ENCODE results near the gene G2E3. TPM values are rescaled to one million over a fixed set of nuclear protein-coding genes. Genes with fewer than 3 reads are reported as not detected.

The G2E3 gene
- polyA plus RNA-seq, 1 experiment, result 21.7 TPM

DNA sequence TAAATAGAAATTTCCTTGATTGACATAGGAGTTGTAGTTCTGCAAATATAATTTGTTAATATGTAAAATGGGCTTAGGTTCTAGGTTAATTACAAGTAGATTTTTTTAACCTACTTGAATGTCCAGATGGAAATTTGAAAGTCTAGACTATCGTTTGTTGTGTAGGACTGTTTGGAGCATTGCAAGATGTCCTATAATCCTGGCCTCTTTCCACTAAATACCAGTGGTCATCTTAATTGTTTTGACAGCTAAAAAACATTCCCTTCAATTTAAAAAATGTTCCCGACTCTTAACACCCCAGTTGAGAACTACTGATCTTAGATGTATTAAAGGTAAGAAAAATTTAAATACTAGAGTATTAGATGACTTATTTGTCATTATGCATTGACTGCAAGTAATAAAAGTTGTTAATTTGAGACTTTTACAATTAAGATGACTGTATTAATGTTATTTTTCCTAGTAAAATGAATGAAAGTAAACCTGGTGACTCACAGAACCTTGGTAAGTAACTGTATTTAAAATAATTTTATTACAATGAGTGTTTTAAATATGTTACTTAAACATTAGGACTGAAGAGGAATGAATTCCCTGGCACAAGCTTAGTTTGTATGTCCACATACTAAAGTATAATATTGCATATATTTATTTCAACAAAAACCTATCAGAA, 21.8 kb downstream of the G2E3 start:
- H3K9me3 ChIP-seq (ENCODE audit: control insufficient read depth, insufficient read depth, low read length), result no peaks in the 10 kb centered on the region
- no peak for DNase-seq (ENCODE audit: low read depth, low spot score)
- no peaks in the 10 kb centered on the region for H3K27me3 ChIP-seq (ENCODE audit: control insufficient read depth, insufficient read depth, low read length)
- TF ChIP-seq, protein P1, sequence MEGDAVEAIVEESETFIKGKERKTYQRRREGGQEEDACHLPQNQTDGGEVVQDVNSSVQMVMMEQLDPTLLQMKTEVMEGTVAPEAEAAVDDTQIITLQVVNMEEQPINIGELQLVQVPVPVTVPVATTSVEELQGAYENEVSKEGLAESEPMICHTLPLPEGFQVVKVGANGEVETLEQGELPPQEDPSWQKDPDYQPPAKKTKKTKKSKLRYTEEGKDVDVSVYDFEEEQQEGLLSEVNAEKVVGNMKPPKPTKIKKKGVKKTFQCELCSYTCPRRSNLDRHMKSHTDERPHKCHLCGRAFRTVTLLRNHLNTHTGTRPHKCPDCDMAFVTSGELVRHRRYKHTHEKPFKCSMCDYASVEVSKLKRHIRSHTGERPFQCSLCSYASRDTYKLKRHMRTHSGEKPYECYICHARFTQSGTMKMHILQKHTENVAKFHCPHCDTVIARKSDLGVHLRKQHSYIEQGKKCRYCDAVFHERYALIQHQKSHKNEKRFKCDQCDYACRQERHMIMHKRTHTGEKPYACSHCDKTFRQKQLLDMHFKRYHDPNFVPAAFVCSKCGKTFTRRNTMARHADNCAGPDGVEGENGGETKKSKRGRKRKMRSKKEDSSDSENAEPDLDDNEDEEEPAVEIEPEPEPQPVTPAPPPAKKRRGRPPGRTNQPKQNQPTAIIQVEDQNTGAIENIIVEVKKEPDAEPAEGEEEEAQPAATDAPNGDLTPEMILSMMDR (IDR thresholded peaks at IDR 0.05; ENCODE audit: low read depth, low read length), result no peak
- ChIA-PET CTCF (no interaction called here), POLR2A (no interaction called here)
- H3K4me3 ChIP-seq (ENCODE audit: low read depth, low read length), result no peak overlapping the region
- H3K27ac ChIP-seq (ENCODE audit: low read depth, low read length), result no peak overlapping the region

DNA sequence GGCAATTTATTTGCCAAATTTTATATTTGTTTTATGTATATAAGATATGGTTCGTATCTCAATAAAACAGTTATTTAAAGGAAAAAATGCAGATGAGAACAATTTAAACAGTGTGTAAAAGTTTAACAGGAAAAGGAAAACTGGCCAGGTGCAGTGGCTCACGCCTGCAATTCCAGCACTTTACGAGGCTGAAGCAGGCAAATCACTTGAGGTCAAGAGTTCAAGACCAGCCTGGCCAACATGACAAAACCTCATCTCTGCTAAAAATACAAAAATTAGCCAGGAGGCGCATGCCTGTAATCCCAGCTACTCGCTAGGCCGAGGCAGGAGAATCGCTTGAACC, 22.3 kb downstream of the G2E3 start:
- Histone ChIP-seq H3K9me3 (ENCODE audit: control insufficient read depth, insufficient read depth, low read length) (no peaks in the 10 kb centered on the region), H3K4me3 (ENCODE audit: low read depth, low read length) (no peak overlapping the region), H3K27me3 (ENCODE audit: control insufficient read depth, insufficient read depth, low read length) (no peaks in the 10 kb centered on the region), H3K27ac (ENCODE audit: low read depth, low read length) (no peak overlapping the region)
- CTCF ChIA-PET, result no interaction called here
- no peak for DNase-seq (ENCODE audit: low read depth, low spot score)
- POLR2A ChIA-PET, result no interaction called here
- TF ChIP-seq, protein P1 (IDR thresholded peaks at IDR 0.05; ENCODE audit: low read depth, low read length), result no peak

DNA sequence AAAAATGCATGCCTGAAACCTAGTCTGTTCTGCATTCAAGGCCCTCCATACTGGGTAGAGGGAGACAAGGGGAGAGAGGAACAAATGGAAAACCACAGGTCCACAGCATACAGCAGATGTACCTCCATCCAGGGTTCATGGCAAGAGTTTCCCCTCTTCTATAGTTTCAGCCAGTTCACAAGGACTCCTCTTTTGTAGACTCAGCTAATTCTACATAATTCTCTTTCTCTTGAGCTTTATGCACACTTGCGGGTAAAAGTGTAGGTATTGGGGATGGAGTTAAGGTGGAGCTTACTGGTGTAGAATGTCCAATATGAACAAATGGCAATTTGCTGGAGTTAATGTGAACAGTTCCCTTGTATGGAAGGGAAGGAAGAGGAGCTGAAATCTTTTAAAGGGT, 23.4 kb downstream of the G2E3 start:
- no peaks in the 10 kb centered on the region for H3K9me3 ChIP-seq (ENCODE audit: control insufficient read depth, insufficient read depth, low read length)
- no peaks in the 10 kb centered on the region for H3K27me3 ChIP-seq (ENCODE audit: control insufficient read depth, insufficient read depth, low read length)
- H3K27ac ChIP-seq (ENCODE audit: low read depth, low read length), result no peak overlapping the region
- ChIA-PET POLR2A (no interaction called here), CTCF (interaction anchor here (0.6 kb wide), 1 partner anchor 98 kb away, joined by 4 read pairs; no protein-coding TSS in a partner anchor)
- no peak overlapping the region for H3K4me3 ChIP-seq (ENCODE audit: low read depth, low read length)
- TF ChIP-seq, protein P1 (IDR thresholded peaks at IDR 0.05; ENCODE audit: low read depth, low read length), result no peak
- no peak for DNase-seq (ENCODE audit: low read depth, low spot score)

DNA sequence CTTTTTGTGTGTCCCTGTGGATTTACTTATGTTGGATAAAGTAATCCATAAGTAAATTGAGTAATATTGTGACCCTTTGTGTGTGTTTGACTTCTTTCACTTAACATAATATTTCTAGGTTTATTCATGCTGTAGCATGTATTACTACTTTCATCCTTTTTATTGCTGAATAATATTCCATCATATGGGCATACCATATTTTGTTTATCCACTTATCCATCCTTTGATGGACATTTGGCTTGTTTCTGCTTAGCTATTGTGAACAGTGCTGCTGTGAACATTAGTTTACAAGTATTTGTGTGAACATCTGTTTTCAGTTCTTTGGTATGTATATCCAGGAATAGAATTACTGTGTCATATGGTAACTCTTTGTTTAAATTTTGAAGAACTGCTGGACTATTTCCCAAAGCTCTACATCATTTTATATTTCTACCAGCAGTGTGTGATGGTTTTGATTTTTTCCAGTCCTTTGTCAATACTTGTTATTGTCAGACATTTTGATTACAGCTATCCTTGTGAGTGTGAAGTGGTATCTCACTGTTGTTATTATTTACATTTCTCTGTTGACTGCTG, 25.2 kb downstream of the G2E3 start:
- no peak for DNase-seq (ENCODE audit: low read depth, low spot score)

DNA sequence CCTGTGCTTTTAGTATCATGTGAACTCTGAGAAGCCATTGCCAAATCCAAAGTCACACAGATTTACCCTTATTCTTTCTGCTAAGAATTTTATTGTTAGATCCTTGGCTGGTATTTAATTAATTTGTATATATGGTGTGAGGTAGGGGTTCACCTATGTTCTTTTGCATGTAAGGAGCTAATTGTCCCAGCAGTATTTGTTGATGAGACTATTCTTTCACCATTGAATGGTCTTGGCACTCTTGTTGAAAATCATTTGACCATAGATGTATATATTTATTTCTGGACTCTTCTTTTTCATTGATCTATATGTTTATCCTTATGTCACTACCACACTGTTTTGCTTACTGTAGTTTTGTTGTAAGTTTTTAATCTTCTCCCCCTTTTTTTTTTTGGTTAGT, 26.2 kb downstream of the G2E3 start:
- ChIA-PET POLR2A (no interaction called here), CTCF (no interaction called here)
- H3K27me3 ChIP-seq (ENCODE audit: control insufficient read depth, insufficient read depth, low read length), result no peaks in the 10 kb centered on the region
- DNase-seq (ENCODE audit: low read depth, low spot score), result no peak
- TF ChIP-seq, protein P1 (IDR thresholded peaks at IDR 0.05; ENCODE audit: low read depth, low read length), result no peak
- no peak overlapping the region for H3K4me3 ChIP-seq (ENCODE audit: low read depth, low read length)
- no peaks in the 10 kb centered on the region for H3K9me3 ChIP-seq (ENCODE audit: control insufficient read depth, insufficient read depth, low read length)
- no peak overlapping the region for H3K27ac ChIP-seq (ENCODE audit: low read depth, low read length)

More for the DNA sequence above, 25.2 kb downstream of the G2E3 start:
- Histone ChIP-seq H3K9me3 (ENCODE audit: control insufficient read depth, insufficient read depth, low read length) (no peaks in the 10 kb centered on the region), H3K4me3 (ENCODE audit: low read depth, low read length) (no peak overlapping the region), H3K27me3 (ENCODE audit: control insufficient read depth, insufficient read depth, low read length) (no peaks in the 10 kb centered on the region), H3K27ac (ENCODE audit: low read depth, low read length) (no peak overlapping the region)
- CTCF ChIA-PET, result no interaction called here
- TF ChIP-seq, protein P1 (IDR thresholded peaks at IDR 0.05; ENCODE audit: low read depth, low read length), result no peak
- POLR2A ChIA-PET, result no interaction called here
